ENCODE data around the gene TMX1. TPM values are rescaled to one million over a fixed set of nuclear protein-coding genes. Genes with fewer than 3 reads are reported as not detected.

Gene TMX1
- total RNA-seq, 1 experiment from 2014 or later, result 75.8 TPM

- no peak for DNase-seq (ENCODE audit: low read depth, low spot score)
- in situ Hi-C loops (cut with HindIII; ENCODE audit: low pct_unique_long_range_greater_than_20kb, low sequenced_read_pairs), result no loop called here
These were observed 42.5 kb downstream of the TMX1 start for GRCh38 chr14:51282517-51282916.

GRCh38 chr14:51283402-51284085, 43.5 kb downstream of the TMX1 start:
- DNase-seq (ENCODE audit: low read depth, low spot score), result peak; percentile 82
- in situ Hi-C loops (cut with HindIII; ENCODE audit: low pct_unique_long_range_greater_than_20kb, low sequenced_read_pairs), result no loop called here

- in situ Hi-C loops (cut with HindIII; ENCODE audit: low pct_unique_long_range_greater_than_20kb, low sequenced_read_pairs), result no loop called here
- DNase-seq (ENCODE audit: low read depth, low spot score), result no peak
These were observed 44.2 kb downstream of the TMX1 start for GRCh38 chr14:51284241-51284640.

GRCh38 chr14:51285120-51285519, 45.1 kb downstream of the TMX1 start:
- in situ Hi-C loops (cut with HindIII; ENCODE audit: low pct_unique_long_range_greater_than_20kb, low sequenced_read_pairs), result no loop called here

GRCh38 chr14:51289169-51289568, 49.1 kb downstream of the TMX1 start:
- DNase-seq (ENCODE audit: low read depth, low spot score), result no peak
- in situ Hi-C loops (cut with HindIII; ENCODE audit: low pct_unique_long_range_greater_than_20kb, low sequenced_read_pairs), result no loop called here

More at GRCh38 chr14:51285120-51285519, 45.1 kb downstream of the TMX1 start:
- DNase-seq (ENCODE audit: low read depth, low spot score), result no peak

- in situ Hi-C loops (cut with HindIII; ENCODE audit: low pct_unique_long_range_greater_than_20kb, low sequenced_read_pairs), result no loop called here
- DNase-seq (ENCODE audit: low read depth, low spot score), result no peak
These were observed 50.1 kb downstream of the TMX1 start for GRCh38 chr14:51290132-51290531.

GRCh38 chr14:51291016-51291415, 51.0 kb downstream of the TMX1 start:
- no peak for DNase-seq (ENCODE audit: low read depth, low spot score)

GRCh38 chr14:51293149-51293911, 53.3 kb downstream of the TMX1 start:
- DNase-seq (ENCODE audit: low read depth, low spot score), result peak; percentile 21
- in situ Hi-C loops (cut with HindIII; ENCODE audit: low pct_unique_long_range_greater_than_20kb, low sequenced_read_pairs), result no loop called here

More at GRCh38 chr14:51291016-51291415, 51.0 kb downstream of the TMX1 start:
- in situ Hi-C loops (cut with HindIII; ENCODE audit: low pct_unique_long_range_greater_than_20kb, low sequenced_read_pairs), result no loop called here

- in situ Hi-C loops (cut with HindIII; ENCODE audit: low pct_unique_long_range_greater_than_20kb, low sequenced_read_pairs), result no loop called here
- DNase-seq (ENCODE audit: low read depth, low spot score), result no peak
These were observed 53.9 kb downstream of the TMX1 start for GRCh38 chr14:51293912-51294389.

- DNase-seq (ENCODE audit: low read depth, low spot score), result no peak
- in situ Hi-C loops (cut with HindIII; ENCODE audit: low pct_unique_long_range_greater_than_20kb, low sequenced_read_pairs), result no loop called here
These were observed 55.0 kb downstream of the TMX1 start for GRCh38 chr14:51294951-51295525.

- no peak for DNase-seq (ENCODE audit: low read depth, low spot score)
- in situ Hi-C loops (cut with HindIII; ENCODE audit: low pct_unique_long_range_greater_than_20kb, low sequenced_read_pairs), result no loop called here
These were observed 55.7 kb downstream of the TMX1 start for GRCh38 chr14:51295646-51296263.

GRCh38 chr14:51297066-51297465, 57.0 kb downstream of the TMX1 start:
- in situ Hi-C loops (cut with HindIII; ENCODE audit: low pct_unique_long_range_greater_than_20kb, low sequenced_read_pairs), result no loop called here
- no peak for DNase-seq (ENCODE audit: low read depth, low spot score)

GRCh38 chr14:51298895-51299294, 58.8 kb downstream of the TMX1 start:
- no peak for DNase-seq (ENCODE audit: low read depth, low spot score)
- in situ Hi-C loops (cut with HindIII; ENCODE audit: low pct_unique_long_range_greater_than_20kb, low sequenced_read_pairs), result no loop called here

- peak; percentile 22 for DNase-seq (ENCODE audit: low read depth, low spot score)
- in situ Hi-C loops (cut with HindIII; ENCODE audit: low pct_unique_long_range_greater_than_20kb, low sequenced_read_pairs), result no loop called here
These were observed 62.4 kb downstream of the TMX1 start for GRCh38 chr14:51302295-51303030.

- no peak for DNase-seq (ENCODE audit: low read depth, low spot score)
- in situ Hi-C loops (cut with HindIII; ENCODE audit: low pct_unique_long_range_greater_than_20kb, low sequenced_read_pairs), result no loop called here
These were observed 64.4 kb downstream of the TMX1 start for GRCh38 chr14:51304438-51304837.

GRCh38 chr14:51304941-51305340, 64.9 kb downstream of the TMX1 start:
- peak; percentile 67 for DNase-seq (ENCODE audit: low read depth, low spot score)
- in situ Hi-C loops (cut with HindIII; ENCODE audit: low pct_unique_long_range_greater_than_20kb, low sequenced_read_pairs), result no loop called here

GRCh38 chr14:51305751-51306150, 65.7 kb downstream of the TMX1 start:
- in situ Hi-C loops (cut with HindIII; ENCODE audit: low pct_unique_long_range_greater_than_20kb, low sequenced_read_pairs), result no loop called here
- no peak for DNase-seq (ENCODE audit: low read depth, low spot score)
